ENCODE measurements around the gene SPATS2. TPM values are rescaled to one million over a fixed set of nuclear protein-coding genes. Genes with fewer than 3 reads are reported as not detected.

SPATS2 gene
- total RNA-seq, 2 experiments from 2014 or later: 6.1 to 6.4 TPM

DNA sequence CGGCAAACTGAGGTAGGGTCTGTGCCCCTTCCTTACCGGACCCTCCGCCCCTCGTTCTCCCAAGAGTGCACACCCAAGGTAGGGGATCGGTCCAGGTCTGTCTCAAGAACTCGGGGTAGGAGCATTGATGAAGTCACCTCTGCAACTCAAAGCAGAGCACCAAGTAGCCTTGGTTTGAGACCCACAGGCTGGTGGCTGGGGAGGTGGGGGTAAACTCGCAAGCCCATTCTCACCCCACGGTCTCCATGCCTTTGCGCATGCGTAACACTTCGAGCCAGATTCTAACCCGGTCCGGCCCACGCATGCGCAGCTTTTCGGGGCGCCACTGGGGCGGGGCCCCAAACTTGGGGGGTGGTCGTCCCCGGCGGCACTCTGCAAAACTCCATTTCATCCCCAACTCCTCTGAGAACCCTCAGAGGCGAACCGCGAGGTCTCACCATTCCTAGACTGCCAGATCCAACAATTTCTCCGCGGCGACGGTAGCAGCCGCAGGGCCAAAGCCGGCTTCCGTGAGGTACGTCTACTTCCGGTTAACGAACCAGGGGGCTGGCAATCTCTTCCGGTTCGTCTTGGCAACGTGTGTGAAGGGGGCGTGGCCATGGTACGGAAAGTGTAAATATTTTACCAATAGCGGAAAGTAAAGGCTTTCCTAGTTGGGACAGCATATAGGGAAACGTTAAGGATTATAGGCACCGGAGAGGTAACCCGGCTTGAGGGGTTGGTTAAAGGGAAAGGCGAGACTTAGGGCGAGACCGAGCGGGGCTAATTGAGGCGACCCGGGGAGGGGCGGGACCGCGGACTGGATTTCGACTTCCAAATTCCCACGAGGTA, 200.6 kb downstream of the SPATS2 start, which contains the start of gene MCRS1:
TSS of gene MCRS1 (minus strand) at position 532 of the 831 bp plus-strand sequence. CDS start 1,411 bp downstream, outside the sequence.
- peaks cover 71% of the 10 kb centered on the region for H3K4me1 Mint-ChIP-seq (ENCODE audit: low read depth)
- Histone ChIP-seq H3K9me3 (ENCODE audit: control insufficient read depth in 1 of 2, insufficient read depth in 1 of 2, low read length in 2 of 2) (no peaks in the 10 kb centered on the region), H3K36me3 (ENCODE audit: insufficient read depth, low read length) (peaks cover 33% of the 10 kb centered on the region), H3K27me3 (ENCODE audit: control insufficient read depth in 1 of 2, insufficient read depth in 2 of 2, low read length in 2 of 2) (no peaks in the 10 kb centered on the region), H3K4me3 (ENCODE audit: low read length) (peak within 1 kb of the TSS; percentile 67), H3K27ac (ENCODE audit: low read depth in 1 of 2, low read length in 2 of 2) (peak within 1 kb of the TSS; percentile 93 to 94), H3K4me1 (ENCODE audit: insufficient read depth, low read length) (peaks cover 49% of the 10 kb centered on the region)
- peak; percentile 82 to 95 (median 88) for DNase-seq
- CTCF ChIA-PET: interaction anchor here (0.8 to 0.9 kb wide), 2 partner anchors 13 to 55 kb away, joined by 3 to 5 read pairs; no protein-coding TSS in a partner anchor
- H3K9me3 Mint-ChIP-seq: no peaks in the 10 kb centered on the region
- POLR2A ChIA-PET: interaction anchor here (0.7 to 2.7 kb wide), 5 partner anchors 14 to 224 kb away, joined by 3 to 23 read pairs (median 6); partner anchors contain the start of genes KCNH3, PRPF40B and SPATS2
- H3K36me3 Mint-ChIP-seq (ENCODE audit: low read depth): peaks cover 47% of the 10 kb centered on the region
- no peaks in the 10 kb centered on the region for H3K27me3 Mint-ChIP-seq
- peak within 1 kb of the TSS; percentile 99 for H3K27ac Mint-ChIP-seq
- TF ChIP-seq, protein P1, sequence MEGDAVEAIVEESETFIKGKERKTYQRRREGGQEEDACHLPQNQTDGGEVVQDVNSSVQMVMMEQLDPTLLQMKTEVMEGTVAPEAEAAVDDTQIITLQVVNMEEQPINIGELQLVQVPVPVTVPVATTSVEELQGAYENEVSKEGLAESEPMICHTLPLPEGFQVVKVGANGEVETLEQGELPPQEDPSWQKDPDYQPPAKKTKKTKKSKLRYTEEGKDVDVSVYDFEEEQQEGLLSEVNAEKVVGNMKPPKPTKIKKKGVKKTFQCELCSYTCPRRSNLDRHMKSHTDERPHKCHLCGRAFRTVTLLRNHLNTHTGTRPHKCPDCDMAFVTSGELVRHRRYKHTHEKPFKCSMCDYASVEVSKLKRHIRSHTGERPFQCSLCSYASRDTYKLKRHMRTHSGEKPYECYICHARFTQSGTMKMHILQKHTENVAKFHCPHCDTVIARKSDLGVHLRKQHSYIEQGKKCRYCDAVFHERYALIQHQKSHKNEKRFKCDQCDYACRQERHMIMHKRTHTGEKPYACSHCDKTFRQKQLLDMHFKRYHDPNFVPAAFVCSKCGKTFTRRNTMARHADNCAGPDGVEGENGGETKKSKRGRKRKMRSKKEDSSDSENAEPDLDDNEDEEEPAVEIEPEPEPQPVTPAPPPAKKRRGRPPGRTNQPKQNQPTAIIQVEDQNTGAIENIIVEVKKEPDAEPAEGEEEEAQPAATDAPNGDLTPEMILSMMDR (IDR thresholded peaks at IDR 0.05): no peak
- peak within 1 kb of the TSS; percentile 97 for H3K4me3 Mint-ChIP-seq
- peak; percentile 85 for ATAC-seq (ENCODE audit: poor library complexity)
- intact Hi-C loops (cut with DNase I, micrococcal nuclease): loop anchor here (1.0 to 5.0 kb wide), 3 partner anchors 55 to 174 kb away; partner anchors contain the start of genes PRPF40B (in 1 of the 2) and TMBIM6 (in 1 of the 2)

DNA sequence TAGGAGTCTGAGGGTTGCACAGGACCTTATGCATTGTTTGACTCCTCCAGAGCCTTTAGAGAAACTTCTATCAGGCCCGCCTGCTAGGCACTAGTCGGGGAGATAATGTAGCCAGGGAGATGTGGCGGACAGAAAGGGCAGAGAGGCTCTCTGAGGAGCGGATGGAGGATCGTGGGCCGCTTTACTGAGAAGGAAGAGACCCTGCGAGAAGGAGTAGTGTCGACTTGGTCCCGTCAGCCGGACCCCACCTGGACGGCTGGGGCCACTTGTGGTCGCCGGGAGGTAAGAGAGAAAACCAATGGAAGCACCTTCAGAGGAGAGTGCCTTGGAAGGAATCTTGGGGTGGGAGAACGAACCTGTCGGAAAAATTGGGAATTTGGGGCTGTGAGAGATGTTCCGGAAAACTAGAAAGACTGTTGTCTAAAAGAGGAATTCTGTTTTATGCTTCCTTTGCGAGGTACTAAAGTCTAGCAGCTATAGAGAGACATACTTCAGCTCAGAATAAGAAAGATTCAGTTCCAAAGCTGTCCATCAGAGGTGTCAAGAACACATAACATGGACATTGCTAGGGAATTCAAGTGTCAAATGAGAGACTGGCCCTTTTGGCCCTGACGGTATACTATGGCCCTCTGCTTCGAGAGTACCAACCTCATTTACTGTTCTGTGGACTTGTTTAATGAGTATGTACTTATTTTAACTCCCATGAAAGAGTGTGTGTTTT, 201.3 kb downstream of the SPATS2 start:
- no peaks in the 10 kb centered on the region for H3K27me3 Mint-ChIP-seq
- H3K27ac ChIP-seq (ENCODE audit: low read depth in 1 of 2, low read length in 2 of 2): peak overlapping the region; percentile 93 to 94
- POLR2A ChIA-PET: interaction anchor here (2.7 kb wide), 1 partner anchor 54 kb away, joined by 23 read pairs; the partner anchor contains the start of gene PRPF40B
- no peaks in the 10 kb centered on the region for H3K9me3 ChIP-seq (ENCODE audit: control insufficient read depth in 1 of 2, insufficient read depth in 1 of 2, low read length in 2 of 2)
- H3K36me3 Mint-ChIP-seq (ENCODE audit: low read depth): peaks cover 42% of the 10 kb centered on the region
- H3K36me3 ChIP-seq (ENCODE audit: insufficient read depth, low read length): peaks cover 26% of the 10 kb centered on the region
- CTCF ChIA-PET: interaction anchor here (0.9 to 1.7 kb wide), 2 partner anchors 12 to 55 kb away, joined by 5 read pairs; partner anchors contain the start of gene PRPF40B
- peak in 1 of 14 experiments; percentile 16 for DNase-seq
- H3K27me3 ChIP-seq (ENCODE audit: control insufficient read depth in 1 of 2, insufficient read depth in 2 of 2, low read length in 2 of 2): no peaks in the 10 kb centered on the region
- ATAC-seq (ENCODE audit: poor library complexity): no peak
- H3K27ac Mint-ChIP-seq: peak overlapping the region; percentile 99
- intact Hi-C loops (cut with DNase I, micrococcal nuclease): loop anchor here in 1 of 2 experiments (1.0 to 5.0 kb wide), 2 partner anchors 55 to 174 kb away; partner anchors contain the start of genes PRPF40B and TMBIM6
- TF ChIP-seq, protein P1 (IDR thresholded peaks at IDR 0.05): no peak
- H3K4me3 ChIP-seq (ENCODE audit: low read length): peak overlapping the region; percentile 67
- no peaks in the 10 kb centered on the region for H3K9me3 Mint-ChIP-seq
- H3K4me3 Mint-ChIP-seq: peak overlapping the region; percentile 97
- peaks cover 49% of the 10 kb centered on the region for H3K4me1 ChIP-seq (ENCODE audit: insufficient read depth, low read length)
- peaks cover 69% of the 10 kb centered on the region for H3K4me1 Mint-ChIP-seq (ENCODE audit: low read depth)

Other genes with a start within 250 kb of the SPATS2 start
- gene TUBA1B, start 236.1 kb upstream of the SPATS2 start, total RNA-seq: 100 to 1,000 TPM; 116 to 120 TPM
- 100 to 1,000 TPM; 295 to 305 TPM for gene TUBA1A, start 178.4 kb upstream of the SPATS2 start, total RNA-seq
- gene TUBA1C, start 102.4 kb upstream of the SPATS2 start, total RNA-seq: 10 to 100 TPM; 23.4 to 28.9 TPM
- under 1 TPM in 1 of 2 experiments, not detected in 1; 0.56 TPM for gene PRPH, start 72.3 kb upstream of the SPATS2 start, total RNA-seq
- gene TROAP, start 44.2 kb upstream of the SPATS2 start, total RNA-seq: under 1 TPM; 0.30 to 0.31 TPM
- not detected for gene C1QL4, start 30.3 kb upstream of the SPATS2 start, total RNA-seq
- not detected for gene DNAJC22, start 20.6 kb upstream of the SPATS2 start, total RNA-seq
- 1 to 10 TPM; 2.4 to 3.4 TPM for gene KCNH3, start 171.6 kb downstream of the SPATS2 start, total RNA-seq
- 10 to 100 TPM; 49.0 to 56.4 TPM for gene MCRS1, start 200.7 kb downstream of the SPATS2 start, total RNA-seq
- gene FAM186B, start 238.2 kb downstream of the SPATS2 start, total RNA-seq: under 1 TPM; 0.64 to 0.74 TPM

Measured in CD4-positive, alpha-beta T cell (primary cell).